Right atrium auricular region (tissue), 2 donors: ENCODE results near the gene SLC29A1. TPM values are rescaled to one million over a fixed set of nuclear protein-coding genes. Genes with fewer than 3 reads are reported as not detected.
A peak's percentile ranks its signal among the peaks of the same experiment; 100 is the strongest.

Source experiments
- DNase-seq: peaks from one replicate; pipeline ENCODE4 v3.0.0-alpha.2; 2019; ENCODE audit warnings: low spot score
- H3K27ac ChIP-seq, 2 donors: fragments of 200-600 bp; sonication (generic); 1 replicate in 1 of 2; 2 replicates in 1 of 2; pipeline ENCODE4 v1.5.1; 2016 to 2019
- H3K27me3 ChIP-seq, 2 donors: fragments of 200-600 bp; sonication (generic); one replicate each; pipeline versions ENCODE4 v1.5.1 to v1.6.0; 2017 to 2019
- H3K36me3 ChIP-seq: fragments of 200-600 bp; sonication (generic); one replicate; pipeline ENCODE4 v1.5.1; 2016
- H3K4me1 ChIP-seq, 2 donors: fragments of 200-600 bp; sonication (generic); one replicate each; pipeline versions ENCODE4 v1.5.1 to v1.6.0; 2017 to 2019
- H3K4me3 ChIP-seq, 2 donors: fragments of 200-600 bp; sonication (generic); 1 replicate in 1 of 2; 2 replicates in 1 of 2; pipeline ENCODE4 v1.5.1; 2017 to 2019; ENCODE audit warnings: mild to moderate bottlenecking in 1 of 2, moderate library complexity in 1 of 2
- H3K9me3 ChIP-seq, 2 donors: fragments of 200-600 bp; sonication (generic); one replicate each; pipeline ENCODE4 v1.5.1; 2019
- CTCF ChIP-seq, 2 donors: fragments of 200-600 bp; sonication (generic); IDR thresholded peaks; one replicate each; pipeline ENCODE4 v1.5.1; 2019; ENCODE audit warnings: antibody characterized with exemption in 2 of 2
- total RNA-seq, 2 donors: library from RNA; depleted of rRNA; stranded (reverse); fragments of >200 nt; gene quantifications; one replicate each; pipeline ENCODE4 v1.1.0, GENCODE V29; 2016

Gene SLC29A1
- total RNA-seq: 100 to 1,000 TPM; 105 to 256 TPM

GRCh38 chr6:44223319-44224028, at the start of gene SLC29A1:
TSS of gene SLC29A1 (plus strand) at chr6:44223595. CDS start at chr6:44227314, 3,719 bp downstream.
- Histone ChIP-seq H3K4me3 (peak within 1 kb of the TSS; percentile 55 to 67), H3K27ac (peak within 1 kb of the TSS; percentile 98), H3K4me1 (peaks cover 0 to 91% of the 10 kb centered on the region in 2 donors), H3K36me3 (no peaks in the 10 kb centered on the region), H3K27me3 (no peaks in the 10 kb centered on the region), H3K9me3 (no peaks in the 10 kb centered on the region)
- DNase-seq: no peak
- peak in 1 of 2 donors; percentile 35 for TF ChIP-seq CTCF (IDR thresholded peaks at IDR 0.05)

GRCh38 chr6:44176130-44176761, 47.1 kb upstream of the SLC29A1 start:
- Histone ChIP-seq H3K4me3 (no peak overlapping the region), H3K4me1 (peaks cover 0 to 30% of the 10 kb centered on the region in 2 donors), H3K27ac (no peak overlapping the region), H3K27me3 (no peaks in the 10 kb centered on the region), H3K9me3 (no peaks in the 10 kb centered on the region), H3K36me3 (no peaks in the 10 kb centered on the region)
- no peak for TF ChIP-seq CTCF (IDR thresholded peaks at IDR 0.05)
- no peak for DNase-seq

- Histone ChIP-seq H3K4me1 (peaks cover 0 to 30% of the 10 kb centered on the region in 2 donors), H3K27ac (no peak overlapping the region), H3K27me3 (no peaks in the 10 kb centered on the region), H3K36me3 (no peaks in the 10 kb centered on the region), H3K9me3 (no peaks in the 10 kb centered on the region), H3K4me3 (no peak overlapping the region)
- no peak for DNase-seq
- TF ChIP-seq CTCF (IDR thresholded peaks at IDR 0.05): no peak
Measured at GRCh38 chr6:44176762-44177509, 46.5 kb upstream of the SLC29A1 start.

GRCh38 chr6:44177691-44178423, 45.5 kb upstream of the SLC29A1 start:
- Histone ChIP-seq H3K36me3 (no peaks in the 10 kb centered on the region), H3K9me3 (no peaks in the 10 kb centered on the region), H3K27ac (peak overlapping the region; percentile 42 to 53), H3K4me1 (peaks cover 0 to 28% of the 10 kb centered on the region in 2 donors), H3K4me3 (no peak overlapping the region), H3K27me3 (no peaks in the 10 kb centered on the region)
- TF ChIP-seq CTCF (IDR thresholded peaks at IDR 0.05): no peak
- peak; percentile 94 for DNase-seq

GRCh38 chr6:44178424-44179071, 44.8 kb upstream of the SLC29A1 start:
- Histone ChIP-seq H3K4me1 (peaks cover 0 to 26% of the 10 kb centered on the region in 2 donors), H3K27me3 (no peaks in the 10 kb centered on the region), H3K9me3 (no peaks in the 10 kb centered on the region), H3K4me3 (no peak overlapping the region), H3K27ac (peak overlapping the region; percentile 42 to 53), H3K36me3 (no peaks in the 10 kb centered on the region)
- DNase-seq: no peak
- TF ChIP-seq CTCF (IDR thresholded peaks at IDR 0.05): no peak
